BLaER1 treated with 17β-estradiol and CSF1 and Interleukin-3, amounts not matched to agents 10 nM and 100 nM (cell line): Measurements from ENCODE around the gene PUS10.

ENCODE experiments used
- H3K27ac ChIP-seq, 11 experiments: shearing (Covaris generic); formaldehyde crosslinking; 2 replicates each; pipeline ENCODE4 v1.8.1; 2022
- H3K27me3 ChIP-seq, 11 experiments: shearing (Covaris generic); formaldehyde crosslinking; 2 replicates each; pipeline ENCODE4 v1.8.1; 2022
- H3K36me3 ChIP-seq, 11 experiments: shearing (Covaris generic); formaldehyde crosslinking; 2 replicates each; pipeline ENCODE4 v1.8.1; 2022
- H3K4me1 ChIP-seq, 10 experiments: shearing (Covaris generic); formaldehyde crosslinking; 2 replicates each; pipeline ENCODE4 v1.8.1; 2022
- H3K4me2 ChIP-seq, 11 experiments: shearing (Covaris generic); formaldehyde crosslinking; 2 replicates each; pipeline ENCODE4 v1.8.1; 2022
- H3K4me3 ChIP-seq, 10 experiments: shearing (Covaris generic); formaldehyde crosslinking; 2 replicates each; pipeline ENCODE4 v1.8.1; 2022
- H3K9ac ChIP-seq, 11 experiments: shearing (Covaris generic); formaldehyde crosslinking; 2 replicates each; pipeline ENCODE4 v1.8.1; 2022
- H3K9me3 ChIP-seq, 11 experiments: shearing (Covaris generic); formaldehyde crosslinking; replicated peaks in 1 of 11; 2 replicates each; pipeline ENCODE4 v1.8.1; 2022
- H4K20me1 ChIP-seq, 11 experiments: shearing (Covaris generic); formaldehyde crosslinking; 2 replicates each; pipeline ENCODE4 v1.8.1; 2022
- Cebpa-rat ChIP-seq, 11 experiments: shearing (Covaris generic); IDR thresholded peaks; 2 replicates each; pipeline ENCODE4 v1.8.1; 2022

The PUS10 gene, protein sequence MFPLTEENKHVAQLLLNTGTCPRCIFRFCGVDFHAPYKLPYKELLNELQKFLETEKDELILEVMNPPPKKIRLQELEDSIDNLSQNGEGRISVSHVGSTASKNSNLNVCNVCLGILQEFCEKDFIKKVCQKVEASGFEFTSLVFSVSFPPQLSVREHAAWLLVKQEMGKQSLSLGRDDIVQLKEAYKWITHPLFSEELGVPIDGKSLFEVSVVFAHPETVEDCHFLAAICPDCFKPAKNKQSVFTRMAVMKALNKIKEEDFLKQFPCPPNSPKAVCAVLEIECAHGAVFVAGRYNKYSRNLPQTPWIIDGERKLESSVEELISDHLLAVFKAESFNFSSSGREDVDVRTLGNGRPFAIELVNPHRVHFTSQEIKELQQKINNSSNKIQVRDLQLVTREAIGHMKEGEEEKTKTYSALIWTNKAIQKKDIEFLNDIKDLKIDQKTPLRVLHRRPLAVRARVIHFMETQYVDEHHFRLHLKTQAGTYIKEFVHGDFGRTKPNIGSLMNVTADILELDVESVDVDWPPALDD

DNA sequence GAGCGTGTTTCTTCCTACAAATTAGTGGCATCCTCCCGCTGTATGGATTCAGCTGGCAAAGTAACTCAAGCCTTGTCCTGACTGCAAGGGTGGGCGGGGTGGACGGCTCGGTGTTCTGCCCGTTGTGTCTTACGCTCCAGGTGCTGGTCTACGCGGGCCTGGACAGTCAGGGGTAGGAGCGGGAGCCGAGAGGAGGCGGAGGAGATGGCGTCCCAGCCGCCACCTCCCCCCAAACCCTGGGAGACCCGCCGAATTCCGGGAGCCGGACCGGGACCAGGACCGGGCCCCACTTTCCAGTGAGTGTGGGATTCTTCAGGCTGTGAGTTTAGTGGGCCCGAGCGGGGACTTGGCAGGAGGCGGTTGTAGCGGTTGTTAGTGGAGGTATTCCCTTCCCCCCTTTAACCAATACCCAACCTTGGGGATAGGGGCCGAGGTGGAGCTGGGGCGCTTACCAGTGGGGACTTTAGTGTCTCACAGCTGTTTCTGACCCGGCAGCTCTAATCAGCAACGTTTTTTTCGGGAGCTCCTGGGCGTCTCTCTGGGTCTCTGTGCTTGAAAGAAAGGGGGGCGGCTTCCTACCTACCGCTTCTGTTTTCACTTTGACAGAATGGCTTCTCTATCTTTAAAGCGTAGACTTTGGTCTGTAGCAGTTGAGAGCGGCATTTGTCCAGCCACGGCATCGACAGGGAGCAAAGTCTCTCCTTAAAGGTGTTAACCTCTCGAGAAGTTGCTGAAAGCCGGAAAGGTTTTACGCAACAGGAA, at the start of gene PUS10, which contains the start of gene PEX13:
Gene PUS10, minus strand, starts transcription at position 700 of the 762 bp plus-strand sequence. CDS start 6,365 bp downstream, outside the sequence.
Gene PEX13, plus strand, starts transcription at position 165 of the 762 bp plus-strand sequence. Its CDS starts 40 bp downstream, at position 205.
- peak within 1 kb of the TSS; percentile 81 to 94 (median 86) for H3K4me2 ChIP-seq
- TF ChIP-seq Cebpa-rat (IDR thresholded peaks at IDR 0.05), result no peak; a peak in 1 of 22 replicates
- peak within 1 kb of the TSS; percentile 78 to 94 (median 89) for H3K9ac ChIP-seq
- H3K36me3 ChIP-seq, result peaks cover 22 to 30% (median 25%) of the 10 kb centered on the region in 11 experiments
- peak within 1 kb of the TSS; percentile 80 to 97 (median 88) for H3K4me3 ChIP-seq
- peaks cover 0 to 33% (median 10%) of the 10 kb centered on the region in 11 experiments; a peak in 12 of 22 replicates for H4K20me1 ChIP-seq
- H3K27ac ChIP-seq, result peak within 1 kb of the TSS; percentile 76 to 95 (median 88)
- H3K4me1 ChIP-seq, result peaks cover 13 to 57% (median 27%) of the 10 kb centered on the region in 10 experiments
- H3K27me3 ChIP-seq, result no peaks in the 10 kb centered on the region
- peaks cover 0 to 20% (median 16%) of the 10 kb centered on the region in 11 experiments; a peak in 17 of 22 replicates for H3K9me3 ChIP-seq

DNA sequence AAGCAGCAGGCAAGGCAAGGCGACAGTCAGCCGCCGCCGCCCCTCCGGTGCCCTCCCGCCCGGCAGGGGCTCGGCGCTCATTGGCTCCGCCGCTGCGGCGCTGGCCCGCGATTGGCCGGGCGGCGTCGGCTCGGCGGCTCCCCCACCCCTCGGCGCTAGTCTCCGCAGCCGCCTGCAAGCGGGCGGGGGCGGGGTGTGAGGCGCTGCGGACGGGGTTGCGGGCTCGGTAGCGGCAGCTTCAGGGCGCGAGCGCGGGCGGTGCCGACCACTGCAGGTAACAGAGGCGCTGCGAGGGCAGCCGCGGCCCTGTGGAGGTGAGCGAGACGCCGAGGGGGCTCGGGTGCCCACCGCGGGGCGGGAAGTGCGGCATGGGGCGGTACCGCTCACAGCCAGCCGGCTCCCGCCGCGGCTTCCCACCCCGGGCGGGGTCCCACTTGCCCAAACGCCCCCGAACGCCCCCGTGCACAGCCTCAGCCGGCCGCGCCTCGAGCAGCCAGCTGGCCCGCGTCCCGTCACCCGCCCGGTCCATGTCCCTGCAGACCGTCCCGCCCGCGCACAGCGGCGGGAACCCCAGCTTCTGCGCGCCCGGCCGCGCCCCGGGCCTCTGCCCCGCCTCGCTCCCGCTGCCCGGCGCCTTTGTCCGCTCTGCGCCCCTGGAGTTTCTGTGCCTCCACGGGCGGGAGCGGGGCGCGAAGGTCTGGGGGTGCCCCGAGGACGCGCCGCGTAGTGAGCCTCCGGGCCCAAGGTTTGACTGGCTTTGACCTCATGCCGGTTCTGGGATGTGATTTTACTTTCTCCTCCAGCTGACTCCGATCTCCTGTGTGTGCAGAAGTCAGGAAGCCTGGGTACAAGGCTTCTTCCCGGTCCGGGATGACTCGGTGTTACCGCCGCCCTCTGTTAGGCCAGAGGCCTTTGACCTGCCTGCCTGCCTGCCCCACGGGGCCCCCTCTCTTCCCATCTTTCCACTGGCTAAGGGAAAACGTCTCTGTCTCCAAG, 48.0 kb upstream of the PUS10 start, which contains the start of gene SANBR:
Gene SANBR, plus strand, starts transcription at position 158 of the 996 bp plus-strand sequence. CDS start 4,480 bp downstream, outside the sequence.
- Histone ChIP-seq H3K9ac (peak within 1 kb of the TSS; percentile 72 to 86 (median 81)), H3K36me3 (peaks cover 3 to 12% (median 4%) of the 10 kb centered on the region in 11 experiments; a peak in 18 of 22 replicates), H4K20me1 (no peaks in the 10 kb centered on the region), H3K4me1 (peaks cover 8 to 20% (median 11%) of the 10 kb centered on the region in 10 experiments; a peak in 18 of 20 replicates), H3K27me3 (no peaks in the 10 kb centered on the region), H3K9me3 (no peaks in the 10 kb centered on the region), H3K4me2 (peak within 1 kb of the TSS; percentile 76 to 92 (median 87)), H3K4me3 (peak within 1 kb of the TSS; percentile 76 to 94 (median 89)), H3K27ac (peak within 1 kb of the TSS in 10 of 11 experiments; percentile 54 to 79 (median 70); a peak in 21 of 22 replicates)
- no peak for TF ChIP-seq Cebpa-rat (IDR thresholded peaks at IDR 0.05)

DNA sequence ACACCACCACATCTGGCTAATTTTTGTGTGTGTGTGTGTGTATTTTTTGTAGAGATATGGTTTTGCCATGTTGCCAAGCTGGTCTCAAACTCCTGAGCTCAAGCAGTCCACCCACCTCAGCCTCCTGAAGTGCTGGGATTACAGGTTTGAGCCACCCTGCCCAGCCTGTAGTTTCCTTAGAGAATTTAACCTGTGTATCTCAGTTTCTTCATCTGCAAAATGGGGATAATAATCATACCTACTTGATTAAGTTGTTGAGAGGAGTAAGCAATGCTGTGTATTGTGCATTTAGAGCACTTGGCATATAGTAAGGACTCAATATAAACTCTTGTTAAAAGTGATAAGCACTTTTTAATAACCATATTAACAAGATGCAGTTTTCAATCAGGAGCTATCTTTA, 41.3 kb upstream of the PUS10 start:
- H3K9ac ChIP-seq, result no peak overlapping the region
- H3K4me2 ChIP-seq, result no peak overlapping the region
- peaks cover 21 to 43% (median 25%) of the 10 kb centered on the region in 11 experiments for H3K36me3 ChIP-seq
- no peak overlapping the region for H3K27ac ChIP-seq
- TF ChIP-seq Cebpa-rat (IDR thresholded peaks at IDR 0.05), result no peak
- H4K20me1 ChIP-seq, result no peaks in the 10 kb centered on the region
- H3K4me3 ChIP-seq, result no peak overlapping the region
- H3K27me3 ChIP-seq, result no peaks in the 10 kb centered on the region
- no peaks in the 10 kb centered on the region for H3K9me3 ChIP-seq
- peaks cover 0 to 3% (median under 1%) of the 10 kb centered on the region in 10 experiments; a peak in 7 of 20 replicates for H3K4me1 ChIP-seq

DNA sequence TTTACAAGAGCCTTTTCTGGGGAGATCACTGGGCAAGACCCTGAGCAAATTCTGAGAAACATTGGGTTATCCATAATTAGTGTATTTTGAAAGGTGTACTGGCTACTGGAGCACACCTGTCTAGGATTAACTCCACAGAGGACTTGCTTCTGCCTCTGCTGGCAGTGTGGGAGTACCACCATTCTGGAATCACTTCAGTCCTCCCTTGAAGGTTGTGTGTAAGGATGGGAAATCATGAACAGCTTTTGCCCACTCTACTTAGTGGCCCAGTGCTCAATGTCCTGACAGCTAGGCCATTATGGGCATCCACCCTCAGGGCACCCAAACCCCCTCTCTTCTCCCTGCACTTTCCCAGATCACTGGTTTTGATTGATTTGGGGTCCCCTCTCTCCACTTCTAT, 39.5 kb upstream of the PUS10 start:
- no peak for TF ChIP-seq Cebpa-rat (IDR thresholded peaks at IDR 0.05)
- Histone ChIP-seq H4K20me1 (no peaks in the 10 kb centered on the region), H3K27ac (no peak overlapping the region)

DNA sequence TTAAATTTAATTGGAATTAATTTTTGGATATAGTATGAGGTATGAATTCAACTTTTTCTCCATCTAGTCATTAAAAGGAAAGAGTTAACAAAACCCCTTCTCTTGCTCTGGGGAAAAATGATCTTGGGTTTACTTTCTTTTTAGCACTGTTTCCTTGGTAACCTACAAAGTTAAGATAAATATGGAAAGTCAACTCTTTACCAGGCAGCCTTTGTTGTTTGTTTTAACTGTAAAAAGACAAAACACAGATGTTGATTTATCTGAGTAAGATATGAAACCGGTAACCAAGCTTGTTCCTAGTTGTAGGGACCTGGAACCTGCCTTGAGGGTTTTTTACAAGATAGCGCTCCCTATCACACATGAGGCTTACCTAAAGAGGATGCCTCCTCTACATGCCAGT, 37.5 kb upstream of the PUS10 start:
- Histone ChIP-seq H3K4me3 (no peak overlapping the region), H3K4me2 (no peak overlapping the region), H3K27me3 (no peaks in the 10 kb centered on the region), H3K9ac (no peak overlapping the region), H4K20me1 (no peaks in the 10 kb centered on the region), H3K36me3 (peaks cover 44 to 76% (median 55%) of the 10 kb centered on the region in 11 experiments), H3K4me1 (0 out of 20 replicates have a peak, but pooled peaks cover 0 to 3% (median 0%) of the 10 kb centered on the region in 10 experiments), H3K9me3 (no peaks in the 10 kb centered on the region), H3K27ac (no peak overlapping the region)
- no peak for TF ChIP-seq Cebpa-rat (IDR thresholded peaks at IDR 0.05)

More for the DNA sequence above, 39.5 kb upstream of the PUS10 start:
- Histone ChIP-seq H3K4me2 (no peak overlapping the region), H3K9ac (no peak overlapping the region), H3K9me3 (no peaks in the 10 kb centered on the region), H3K27me3 (no peaks in the 10 kb centered on the region), H3K4me3 (no peak overlapping the region), H3K36me3 (peaks cover 33 to 59% (median 41%) of the 10 kb centered on the region in 11 experiments), H3K4me1 (0 out of 20 replicates have a peak, but pooled peaks cover 0 to 3% (median 0%) of the 10 kb centered on the region in 10 experiments)

DNA sequence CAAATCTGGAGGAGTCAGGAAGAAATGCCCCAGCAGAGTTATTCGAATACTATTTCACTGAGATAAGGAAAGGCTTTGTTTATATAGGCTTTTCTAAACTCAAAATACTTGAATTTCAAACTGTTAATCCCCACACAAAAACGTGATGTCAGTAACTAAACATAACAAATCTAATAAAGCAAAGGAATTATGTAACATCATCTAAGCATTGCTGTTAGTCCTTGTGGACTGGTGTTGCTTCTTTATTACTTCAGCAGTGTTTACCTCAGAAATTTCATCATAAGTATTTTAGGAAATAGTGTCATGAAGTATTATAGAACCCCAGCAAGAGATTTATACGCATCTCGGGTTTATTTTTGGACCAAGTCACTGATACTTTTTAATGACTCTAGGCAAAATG, 27.9 kb upstream of the PUS10 start:
- peaks cover 0 to 27% (median 13%) of the 10 kb centered on the region in 10 experiments; a peak in 10 of 20 replicates for H3K4me1 ChIP-seq
- no peak for TF ChIP-seq Cebpa-rat (IDR thresholded peaks at IDR 0.05)
- no peak overlapping the region for H3K4me3 ChIP-seq
- H3K9me3 ChIP-seq, result no peaks in the 10 kb centered on the region
- peak overlapping the region in 4 of 11 experiments; percentile 40 to 68 (median 63); a peak in 3 of 22 replicates for H3K4me2 ChIP-seq
- H4K20me1 ChIP-seq, result peaks cover 0 to 16% (median 0%) of the 10 kb centered on the region in 11 experiments; a peak in 5 of 22 replicates
- no peaks in the 10 kb centered on the region for H3K27me3 ChIP-seq
- H3K36me3 ChIP-seq, result peaks cover 48 to 95% (median 73%) of the 10 kb centered on the region in 11 experiments
- H3K9ac ChIP-seq, result no peak overlapping the region
- H3K27ac ChIP-seq, result peak overlapping the region in 4 of 11 experiments; percentile 10 to 40 (median 25); a peak in 2 of 22 replicates

DNA sequence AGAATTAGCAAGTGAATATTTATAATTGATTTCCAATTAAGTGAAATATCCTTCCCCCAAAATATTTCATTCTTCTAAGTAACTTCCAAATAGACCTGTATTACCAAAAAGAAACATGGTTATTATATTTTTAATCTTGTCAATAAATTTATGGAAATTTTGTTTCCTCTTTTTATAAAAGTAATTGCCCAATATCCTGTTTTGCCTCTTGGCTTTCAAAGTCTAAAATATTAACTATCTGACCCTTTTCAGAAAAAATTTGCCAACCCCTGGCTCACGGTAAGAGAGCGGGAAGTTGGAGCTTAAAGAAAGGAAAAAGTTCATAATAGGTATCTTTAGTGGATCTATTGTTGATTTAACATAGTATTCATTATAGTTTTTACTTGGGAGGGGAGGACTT, 27.2 kb upstream of the PUS10 start:
- peaks cover 43 to 87% (median 65%) of the 10 kb centered on the region in 11 experiments for H3K36me3 ChIP-seq
- peak overlapping the region in 5 of 11 experiments; percentile 40 to 68 (median 60); a peak in 8 of 22 replicates for H3K4me2 ChIP-seq
- no peaks in the 10 kb centered on the region for H3K9me3 ChIP-seq
- H3K27ac ChIP-seq, result peak overlapping the region in 4 of 11 experiments; percentile 10 to 40 (median 25); a peak in 5 of 22 replicates
- peaks cover 0 to 27% (median 13%) of the 10 kb centered on the region in 10 experiments; a peak in 10 of 20 replicates for H3K4me1 ChIP-seq
- no peak overlapping the region for H3K4me3 ChIP-seq
- H3K27me3 ChIP-seq, result no peaks in the 10 kb centered on the region
- TF ChIP-seq Cebpa-rat (IDR thresholded peaks at IDR 0.05), result no peak
- H4K20me1 ChIP-seq, result peaks cover 0 to 18% (median 0%) of the 10 kb centered on the region in 11 experiments; a peak in 5 of 22 replicates
- H3K9ac ChIP-seq, result no peak overlapping the region
